Thyroid gland (tissue), 4 donors: ENCODE data around the gene ABCG1.

ENCODE experiments used
- POLR2A ChIP-seq, 2 donors: fragments of 450-650 bp; IDR thresholded peaks; one replicate each; pipeline ENCODE4 v1.6.1; 2017; ENCODE audit warnings: antibody characterized with exemption in 2 of 2, mild to moderate bottlenecking in 2 of 2, moderate library complexity in 1 of 2
- TF ChIP-seq, protein P1 (sequence below), 6 experiments: fragments of 200-600 bp in 3 of 6; fragments of 450-650 bp in 3 of 6; sonication (generic) in 3 of 6; IDR thresholded peaks; one replicate each; pipeline ENCODE4 v1.5.1; 2016 to 2019; ENCODE audit warnings: antibody characterized with exemption in 6 of 6, mild to moderate bottlenecking in 2 of 6, inconsistent platforms in 1 of 6, moderate library complexity in 1 of 6

DNA sequence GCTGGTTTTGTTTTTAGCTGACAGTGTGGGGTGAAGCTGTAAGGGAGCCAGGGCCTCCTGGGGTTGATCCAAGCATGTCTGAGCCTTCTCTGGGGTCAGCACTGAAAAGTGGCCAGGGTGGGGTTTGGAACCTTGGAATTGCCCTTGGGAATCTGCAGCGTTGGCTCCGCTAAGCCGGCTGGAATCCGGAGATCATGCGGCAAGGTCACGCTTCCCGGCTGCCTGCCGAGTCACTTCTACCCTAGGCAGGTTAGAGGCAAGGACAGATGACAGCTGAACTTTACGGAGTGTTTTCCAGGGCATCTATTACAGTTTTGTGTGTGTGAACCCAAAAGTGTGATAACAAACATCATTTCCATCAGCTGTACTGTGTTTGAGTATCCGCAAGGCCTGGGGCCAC is 17.1 kb downstream of the ABCG1 start:
- TF ChIP-seq, protein P1, sequence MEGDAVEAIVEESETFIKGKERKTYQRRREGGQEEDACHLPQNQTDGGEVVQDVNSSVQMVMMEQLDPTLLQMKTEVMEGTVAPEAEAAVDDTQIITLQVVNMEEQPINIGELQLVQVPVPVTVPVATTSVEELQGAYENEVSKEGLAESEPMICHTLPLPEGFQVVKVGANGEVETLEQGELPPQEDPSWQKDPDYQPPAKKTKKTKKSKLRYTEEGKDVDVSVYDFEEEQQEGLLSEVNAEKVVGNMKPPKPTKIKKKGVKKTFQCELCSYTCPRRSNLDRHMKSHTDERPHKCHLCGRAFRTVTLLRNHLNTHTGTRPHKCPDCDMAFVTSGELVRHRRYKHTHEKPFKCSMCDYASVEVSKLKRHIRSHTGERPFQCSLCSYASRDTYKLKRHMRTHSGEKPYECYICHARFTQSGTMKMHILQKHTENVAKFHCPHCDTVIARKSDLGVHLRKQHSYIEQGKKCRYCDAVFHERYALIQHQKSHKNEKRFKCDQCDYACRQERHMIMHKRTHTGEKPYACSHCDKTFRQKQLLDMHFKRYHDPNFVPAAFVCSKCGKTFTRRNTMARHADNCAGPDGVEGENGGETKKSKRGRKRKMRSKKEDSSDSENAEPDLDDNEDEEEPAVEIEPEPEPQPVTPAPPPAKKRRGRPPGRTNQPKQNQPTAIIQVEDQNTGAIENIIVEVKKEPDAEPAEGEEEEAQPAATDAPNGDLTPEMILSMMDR (IDR thresholded peaks at IDR 0.05) = no peak
- no peak for TF ChIP-seq POLR2A (IDR thresholded peaks at IDR 0.05)
